Measurements from ENCODE around the gene ABLIM1. TPM values are rescaled to one million over a fixed set of nuclear protein-coding genes. Genes with fewer than 3 reads are reported as not detected.

ABLIM1 gene
- total RNA-seq, 2 experiments from 2014 or later, result 157 to 159 TPM

- Mint-ChIP-seq H3K4me3 (peak overlapping the region; percentile 73), H3K27ac (peak overlapping the region; percentile 91), H3K36me3 (ENCODE audit: low read depth) (no peaks in the 10 kb centered on the region), H3K27me3 (ENCODE audit: low read depth) (no peaks in the 10 kb centered on the region), H3K9me3 (no peaks in the 10 kb centered on the region), H3K4me1 (ENCODE audit: low read depth) (peaks cover 92% of the 10 kb centered on the region)
- DNase-seq, result no peak
- CTCF ChIA-PET, result interaction anchor here (0.5 to 18.2 kb wide), 7 partner anchors 20 to 421 kb away, joined by 4 to 307 read pairs (median 7); partner anchors contain the start of gene FHIP2A
- intact Hi-C loops (cut with micrococcal nuclease), result loop anchor here (5.0 kb wide), 2 partner anchors 691 to 861 kb away; partner anchors contain the start of genes DCLRE1A and NHLRC2
Observed at GRCh38 chr10:114543456-114543855, 114.6 kb downstream of the ABLIM1 start.

GRCh38 chr10:114542373-114542772 lies 115.7 kb downstream of the ABLIM1 start:
- no peak for DNase-seq

GRCh38 chr10:114541797-114542160 lies 116.3 kb downstream of the ABLIM1 start:
- intact Hi-C loops (cut with micrococcal nuclease), result loop anchor here (1.0 to 5.0 kb wide), 6 partner anchors 15 to 859 kb away; partner anchors contain the start of genes DCLRE1A and NHLRC2
- Mint-ChIP-seq H3K4me3 (peak overlapping the region; percentile 69), H3K27me3 (ENCODE audit: low read depth) (no peaks in the 10 kb centered on the region), H3K9me3 (peaks cover 1% of the 10 kb centered on the region), H3K36me3 (ENCODE audit: low read depth) (no peaks in the 10 kb centered on the region), H3K27ac (peak overlapping the region; percentile 95), H3K4me1 (ENCODE audit: low read depth) (peaks cover 90% of the 10 kb centered on the region)
- CTCF ChIA-PET, result interaction anchor here (0.6 to 18.2 kb wide), 10 partner anchors 10 to 280 kb away, joined by 3 to 307 read pairs (median 4); partner anchors contain the start of gene FHIP2A
- no peak for DNase-seq

More at GRCh38 chr10:114542373-114542772, 115.7 kb downstream of the ABLIM1 start:
- H3K4me3 Mint-ChIP-seq, result no peak overlapping the region
- no peaks in the 10 kb centered on the region for H3K36me3 Mint-ChIP-seq (ENCODE audit: low read depth)
- CTCF ChIA-PET, result interaction anchor here (0.6 to 18.2 kb wide), 5 partner anchors 19 to 239 kb away, joined by 3 to 307 read pairs (median 8); no protein-coding TSS in a partner anchor
- no peaks in the 10 kb centered on the region for H3K9me3 Mint-ChIP-seq
- intact Hi-C loops (cut with micrococcal nuclease), result loop anchor here (5.0 kb wide), 2 partner anchors 690 to 860 kb away; partner anchors contain the start of genes DCLRE1A and NHLRC2
- peak overlapping the region; percentile 95 for H3K27ac Mint-ChIP-seq
- no peaks in the 10 kb centered on the region for H3K27me3 Mint-ChIP-seq (ENCODE audit: low read depth)
- peaks cover 93% of the 10 kb centered on the region for H3K4me1 Mint-ChIP-seq (ENCODE audit: low read depth)

GRCh38 chr10:114541081-114541796 lies 116.8 kb downstream of the ABLIM1 start:
- peaks cover 90% of the 10 kb centered on the region for H3K4me1 Mint-ChIP-seq (ENCODE audit: low read depth)

GRCh38 chr10:114540236-114540635 lies 117.8 kb downstream of the ABLIM1 start:
- CTCF ChIA-PET, result interaction anchor here (0.8 to 18.2 kb wide), 4 partner anchors 17 to 111 kb away, joined by 3 to 307 read pairs (median 128); no protein-coding TSS in a partner anchor
- peak overlapping the region; percentile 69 for H3K4me3 Mint-ChIP-seq
- H3K27ac Mint-ChIP-seq, result peak overlapping the region; percentile 95
- intact Hi-C loops (cut with micrococcal nuclease), result loop anchor here (2.0 to 5.0 kb wide), 3 partner anchors 285 to 858 kb away; partner anchors contain the start of genes DCLRE1A and NHLRC2
- peaks cover 83% of the 10 kb centered on the region for H3K4me1 Mint-ChIP-seq (ENCODE audit: low read depth)
- H3K36me3 Mint-ChIP-seq (ENCODE audit: low read depth), result no peaks in the 10 kb centered on the region
- H3K9me3 Mint-ChIP-seq, result peaks cover 4% of the 10 kb centered on the region
- no peaks in the 10 kb centered on the region for H3K27me3 Mint-ChIP-seq (ENCODE audit: low read depth)
- peak; percentile 46 for DNase-seq

More at GRCh38 chr10:114541081-114541796, 116.8 kb downstream of the ABLIM1 start:
- intact Hi-C loops (cut with micrococcal nuclease), result loop anchor here (1.0 to 5.0 kb wide), 6 partner anchors 15 to 859 kb away; partner anchors contain the start of genes DCLRE1A and NHLRC2
- Mint-ChIP-seq H3K9me3 (peaks cover 4% of the 10 kb centered on the region), H3K27me3 (ENCODE audit: low read depth) (no peaks in the 10 kb centered on the region), H3K36me3 (ENCODE audit: low read depth) (no peaks in the 10 kb centered on the region), H3K4me3 (peak overlapping the region; percentile 69), H3K27ac (peak overlapping the region; percentile 95)
- peak; percentile 87 for DNase-seq
- CTCF ChIA-PET, result interaction anchor here (0.7 to 18.2 kb wide), 9 partner anchors 11 to 281 kb away, joined by 3 to 307 read pairs (median 4); partner anchors contain the start of gene FHIP2A

- intact Hi-C loops (cut with micrococcal nuclease), result loop anchor here (2.0 to 5.0 kb wide), 3 partner anchors 285 to 857 kb away; partner anchors contain the start of genes DCLRE1A and NHLRC2
- no peaks in the 10 kb centered on the region for H3K27me3 Mint-ChIP-seq (ENCODE audit: low read depth)
- H3K36me3 Mint-ChIP-seq (ENCODE audit: low read depth), result no peaks in the 10 kb centered on the region
- peaks cover 4% of the 10 kb centered on the region for H3K9me3 Mint-ChIP-seq
- CTCF ChIA-PET, result interaction anchor here (1.3 to 18.2 kb wide), 3 partner anchors 16 to 67 kb away, joined by 3 to 307 read pairs (median 253); no protein-coding TSS in a partner anchor
- H3K4me1 Mint-ChIP-seq (ENCODE audit: low read depth), result peaks cover 83% of the 10 kb centered on the region
- no peak for DNase-seq
- H3K4me3 Mint-ChIP-seq, result peak overlapping the region; percentile 12
- H3K27ac Mint-ChIP-seq, result peak overlapping the region; percentile 95
Observed at GRCh38 chr10:114539623-114540022, 118.5 kb downstream of the ABLIM1 start.

- CTCF ChIA-PET, result interaction anchor here (18.2 kb wide), 1 partner anchor 15 kb away, joined by 307 read pairs; no protein-coding TSS in a partner anchor
- H3K27me3 Mint-ChIP-seq (ENCODE audit: low read depth), result no peaks in the 10 kb centered on the region
- intact Hi-C loops (cut with micrococcal nuclease), result loop anchor here (1.0 kb wide), 1 partner anchor 11 kb away; no protein-coding TSS in a partner anchor
Observed at GRCh38 chr10:114538181-114538906, 119.7 kb downstream of the ABLIM1 start.

GRCh38 chr10:114537736-114538135 lies 120.3 kb downstream of the ABLIM1 start:
- Mint-ChIP-seq H3K9me3 (peaks cover 4% of the 10 kb centered on the region), H3K4me1 (ENCODE audit: low read depth) (peaks cover 66% of the 10 kb centered on the region), H3K27me3 (ENCODE audit: low read depth) (no peaks in the 10 kb centered on the region), H3K27ac (peak overlapping the region; percentile 95), H3K4me3 (no peak overlapping the region), H3K36me3 (ENCODE audit: low read depth) (no peaks in the 10 kb centered on the region)
- intact Hi-C loops (cut with micrococcal nuclease), result loop anchor here (1.0 kb wide), 1 partner anchor 10 kb away; no protein-coding TSS in a partner anchor
- CTCF ChIA-PET, result interaction anchor here (18.2 kb wide), 1 partner anchor 14 kb away, joined by 307 read pairs; no protein-coding TSS in a partner anchor
- no peak for DNase-seq

More at GRCh38 chr10:114538181-114538906, 119.7 kb downstream of the ABLIM1 start:
- Mint-ChIP-seq H3K9me3 (peaks cover 4% of the 10 kb centered on the region), H3K27ac (peak overlapping the region; percentile 95), H3K4me1 (ENCODE audit: low read depth) (peaks cover 72% of the 10 kb centered on the region), H3K4me3 (peak overlapping the region; percentile 66), H3K36me3 (ENCODE audit: low read depth) (no peaks in the 10 kb centered on the region)
- DNase-seq, result peak; percentile 88

GRCh38 chr10:114534571-114534981 lies 123.5 kb downstream of the ABLIM1 start:
- H3K36me3 Mint-ChIP-seq (ENCODE audit: low read depth), result no peaks in the 10 kb centered on the region
- DNase-seq, result no peak
- no peak overlapping the region for H3K4me3 Mint-ChIP-seq
- no peaks in the 10 kb centered on the region for H3K27me3 Mint-ChIP-seq (ENCODE audit: low read depth)
- H3K4me1 Mint-ChIP-seq (ENCODE audit: low read depth), result peaks cover 39% of the 10 kb centered on the region
- CTCF ChIA-PET, result interaction anchor here (1.9 kb wide), 1 partner anchor 63 kb away, joined by 6 read pairs; no protein-coding TSS in a partner anchor
- no peak overlapping the region for H3K27ac Mint-ChIP-seq
- peaks cover 4% of the 10 kb centered on the region for H3K9me3 Mint-ChIP-seq
- intact Hi-C loops (cut with micrococcal nuclease), result no loop called here

GRCh38 chr10:114532226-114532625 lies 125.8 kb downstream of the ABLIM1 start:
- CTCF ChIA-PET, result interaction anchor here (1.0 to 21.9 kb wide), 4 partner anchors 13 to 31 kb away, joined by 3 to 307 read pairs (median 3); no protein-coding TSS in a partner anchor

GRCh38 chr10:114526504-114527238 lies 131.4 kb downstream of the ABLIM1 start:
- Mint-ChIP-seq H3K4me3 (peak overlapping the region; percentile 94), H3K27ac (peak overlapping the region; percentile 99), H3K9me3 (no peaks in the 10 kb centered on the region), H3K4me1 (ENCODE audit: low read depth) (peaks cover 47% of the 10 kb centered on the region), H3K27me3 (ENCODE audit: low read depth) (no peaks in the 10 kb centered on the region), H3K36me3 (ENCODE audit: low read depth) (peaks cover 6% of the 10 kb centered on the region)
- CTCF ChIA-PET, result interaction anchor here (0.8 to 21.9 kb wide), 12 partner anchors 10 to 222 kb away, joined by 3 to 307 read pairs (median 8); no protein-coding TSS in a partner anchor
- intact Hi-C loops (cut with micrococcal nuclease), result loop anchor here (1.0 to 5.0 kb wide), 10 partner anchors 11 to 674 kb away; partner anchors contain the start of genes CCDC186, DCLRE1A, NHLRC2 and TRUB1
- DNase-seq, result peak; percentile 95

More at GRCh38 chr10:114532226-114532625, 125.8 kb downstream of the ABLIM1 start:
- Mint-ChIP-seq H3K4me1 (ENCODE audit: low read depth) (peaks cover 28% of the 10 kb centered on the region), H3K4me3 (no peak overlapping the region), H3K36me3 (ENCODE audit: low read depth) (no peaks in the 10 kb centered on the region), H3K9me3 (peaks cover 4% of the 10 kb centered on the region), H3K27ac (no peak overlapping the region), H3K27me3 (ENCODE audit: low read depth) (no peaks in the 10 kb centered on the region)
- DNase-seq, result no peak
- intact Hi-C loops (cut with micrococcal nuclease), result no loop called here

All from activated naive CD4-positive, alpha-beta T cell treated with anti-CD3 and anti-CD28 coated beads for 36 hours (primary cell).